Endodermal cell (in vitro differentiated cells): ENCODE data around the gene MARK3. TPM values are rescaled to one million over a fixed set of nuclear protein-coding genes. Genes with fewer than 3 reads are reported as not detected.
A peak's percentile ranks its signal among the peaks of the same experiment; 100 is the strongest.

Source experiments
- DNase-seq: peaks from one replicate; pipeline ENCODE4 v3.0.0-alpha.2; 2017
- H3K27ac ChIP-seq: 2 replicates; pipeline ENCODE4 v1.5.1; 2013; ENCODE audit warnings: mild to moderate bottlenecking, low read depth, low read length, moderate library complexity
- H3K27me3 ChIP-seq: 2 replicates; pipeline ENCODE4 v1.6.1; 2013; ENCODE audit warnings: mild to moderate bottlenecking, low read length, moderate library complexity; ENCODE audit not compliant: insufficient read depth, control insufficient read depth, poor library complexity, severe bottlenecking
- H3K36me3 ChIP-seq: 2 replicates; pipeline ENCODE4 v1.7.0; 2013; ENCODE audit warnings: mild to moderate bottlenecking, low read length, moderate library complexity; ENCODE audit not compliant: control insufficient read depth, insufficient read depth
- H3K4me1 ChIP-seq: one replicate; pipeline ENCODE4 v1.7.0; 2013; ENCODE audit warnings: low read length; ENCODE audit not compliant: control insufficient read depth, insufficient read depth
- H3K4me3 ChIP-seq: 2 replicates; pipeline ENCODE4 v1.5.1; 2013; ENCODE audit warnings: mild to moderate bottlenecking, low read length, moderate library complexity
- H3K9ac ChIP-seq: 2 replicates; pipeline ENCODE4 v1.6.1; 2013; ENCODE audit warnings: mild to moderate bottlenecking, low read length, moderate library complexity; ENCODE audit not compliant: poor library complexity, severe bottlenecking; ENCODE audit errors: extremely low read depth
- H3K9me3 ChIP-seq: 2 replicates; pipeline ENCODE4 v1.6.1; 2013; ENCODE audit warnings: mild to moderate bottlenecking, low read length, moderate library complexity; ENCODE audit not compliant: control insufficient read depth
- H3K27ac Mint-ChIP-seq: 2 replicates; pipeline ENCODE4 v1.8.0; 2020; ENCODE audit warnings: mixed read lengths
- H3K27me3 Mint-ChIP-seq: 2 replicates; pipeline ENCODE4 v1.8.0; 2021; ENCODE audit warnings: mild to moderate bottlenecking, mixed read lengths; ENCODE audit not compliant: insufficient read depth
- H3K36me3 Mint-ChIP-seq: 2 replicates; pipeline ENCODE4 v1.8.0; 2020; ENCODE audit warnings: low read depth, mixed read lengths
- H3K4me1 Mint-ChIP-seq: 2 replicates; pipeline ENCODE4 v1.8.0; 2020; ENCODE audit warnings: mixed read lengths
- H3K4me3 Mint-ChIP-seq: 2 replicates; pipeline ENCODE4 v1.8.0; 2020; ENCODE audit warnings: mild to moderate bottlenecking, moderate library complexity, mixed read lengths
- H3K9me3 Mint-ChIP-seq: 2 replicates; pipeline ENCODE4 v1.8.0; 2020; ENCODE audit warnings: mild to moderate bottlenecking, mixed read lengths
- WGBS, 2 experiments: methylation state at CpG; one replicate each; pipeline versions ENCODE4 v1.1.5 to v1.1.7; 2013; ENCODE audit warnings: missing lambda C conversion rate in 2 of 2, mixed read lengths in 1 of 2; ENCODE audit not compliant: insufficient coverage in 1 of 2, insufficient read length in 1 of 2; 5-methylcytosine and 5-hydroxymethylcytosine counted together
- total RNA-seq, 2 donors: library from RNA; stranded (reverse); fragmentation: NEBNext Ultra II Directional in 1 of 2; extraction: Animal tissue kit (Norgen Biotek cat#: 25700) in 1 of 2; gene quantifications; 2 replicates in 1 of 2; 3 replicates in 1 of 2; pipeline ENCODE4 v1.2.1, GENCODE V29; 2021
- TF ChIP-seq, protein P1 (sequence below): fragments of 200-600 bp; sonication (generic); conservative IDR thresholded peaks from 2 replicates; pipeline ENCODE4 v1.5.0; 2021; ENCODE audit warnings: antibody characterized with exemption, mild to moderate bottlenecking

The MARK3 gene
- total RNA-seq, 2 donors from 2014 or later = 95.8 to 106 TPM

DNA sequence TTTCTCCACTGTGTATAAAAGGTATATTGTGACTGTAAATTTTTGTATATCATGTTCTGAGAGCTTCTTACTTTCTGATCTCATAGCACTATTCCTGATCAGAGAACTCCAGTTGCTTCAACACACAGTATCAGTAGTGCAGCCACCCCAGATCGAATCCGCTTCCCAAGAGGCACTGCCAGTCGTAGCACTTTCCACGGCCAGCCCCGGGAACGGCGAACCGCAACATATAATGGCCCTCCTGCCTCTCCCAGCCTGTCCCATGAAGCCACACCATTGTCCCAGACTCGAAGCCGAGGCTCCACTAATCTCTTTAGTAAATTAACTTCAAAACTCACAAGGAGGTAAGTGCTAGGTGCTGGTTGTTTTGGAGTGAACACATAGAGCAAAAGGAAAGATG, 106.5 kb downstream of the MARK3 start:
- Mint-ChIP-seq H3K36me3 (peaks cover 54% of the 10 kb centered on the region), H3K4me3 (no peak overlapping the region), H3K27me3 (no peaks in the 10 kb centered on the region), H3K27ac (peak overlapping the region; percentile 74), H3K9me3 (no peaks in the 10 kb centered on the region), H3K4me1 (peaks cover 15% of the 10 kb centered on the region)
- TF ChIP-seq, protein P1, sequence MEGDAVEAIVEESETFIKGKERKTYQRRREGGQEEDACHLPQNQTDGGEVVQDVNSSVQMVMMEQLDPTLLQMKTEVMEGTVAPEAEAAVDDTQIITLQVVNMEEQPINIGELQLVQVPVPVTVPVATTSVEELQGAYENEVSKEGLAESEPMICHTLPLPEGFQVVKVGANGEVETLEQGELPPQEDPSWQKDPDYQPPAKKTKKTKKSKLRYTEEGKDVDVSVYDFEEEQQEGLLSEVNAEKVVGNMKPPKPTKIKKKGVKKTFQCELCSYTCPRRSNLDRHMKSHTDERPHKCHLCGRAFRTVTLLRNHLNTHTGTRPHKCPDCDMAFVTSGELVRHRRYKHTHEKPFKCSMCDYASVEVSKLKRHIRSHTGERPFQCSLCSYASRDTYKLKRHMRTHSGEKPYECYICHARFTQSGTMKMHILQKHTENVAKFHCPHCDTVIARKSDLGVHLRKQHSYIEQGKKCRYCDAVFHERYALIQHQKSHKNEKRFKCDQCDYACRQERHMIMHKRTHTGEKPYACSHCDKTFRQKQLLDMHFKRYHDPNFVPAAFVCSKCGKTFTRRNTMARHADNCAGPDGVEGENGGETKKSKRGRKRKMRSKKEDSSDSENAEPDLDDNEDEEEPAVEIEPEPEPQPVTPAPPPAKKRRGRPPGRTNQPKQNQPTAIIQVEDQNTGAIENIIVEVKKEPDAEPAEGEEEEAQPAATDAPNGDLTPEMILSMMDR = no peak
- Histone ChIP-seq H3K9me3 (no peaks in the 10 kb centered on the region), H3K27ac (no peak overlapping the region), H3K9ac (no peak overlapping the region), H3K36me3 (peaks cover 67% of the 10 kb centered on the region), H3K27me3 (no peaks in the 10 kb centered on the region), H3K4me3 (no peak overlapping the region), H3K4me1 (no peaks in the 10 kb centered on the region)
- no peak for DNase-seq
- WGBS, 2 experiments = 89% methylated on average over 10 of the region's 10 CpGs; no CpG with 5 or more reads in 1 of the 2 experiments

DNA sequence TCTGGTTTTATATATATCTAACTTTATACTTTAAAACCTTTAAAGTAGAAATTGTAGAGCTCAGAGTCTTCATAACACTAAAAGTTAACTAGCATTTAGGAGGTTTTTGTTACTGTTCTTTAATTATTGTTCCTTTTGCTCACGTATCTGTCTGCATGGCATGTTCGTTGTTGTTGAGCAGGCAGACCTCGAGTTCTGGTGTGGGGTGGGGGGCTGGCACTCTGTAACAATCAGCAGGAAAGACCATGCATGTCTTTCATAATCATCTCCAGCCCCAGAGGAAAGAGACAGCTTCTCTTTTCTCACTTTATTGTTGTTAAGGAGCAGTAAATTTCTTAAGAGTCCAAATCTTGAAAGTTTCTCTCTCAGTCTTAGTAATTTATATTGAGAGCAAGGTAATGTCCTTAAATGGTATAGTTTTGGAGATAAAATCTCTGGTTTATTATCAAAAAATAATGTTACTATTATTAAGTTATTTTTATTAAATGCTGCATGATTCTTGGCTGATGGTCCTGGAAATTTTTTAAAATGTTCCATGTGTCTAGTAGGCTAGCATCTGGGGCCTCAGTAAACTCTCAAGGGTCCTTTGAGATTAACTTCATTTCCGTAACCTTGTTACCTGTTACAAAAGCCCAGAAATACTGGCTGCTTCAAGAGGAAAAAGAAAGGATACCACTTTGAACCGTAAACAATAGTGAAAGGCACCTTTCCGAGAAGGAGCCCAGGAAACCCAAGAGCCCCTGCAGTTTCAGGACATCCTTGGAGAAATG, 107.1 kb downstream of the MARK3 start:
- Histone ChIP-seq H3K27ac (no peak overlapping the region), H3K27me3 (no peaks in the 10 kb centered on the region), H3K4me3 (no peak overlapping the region), H3K4me1 (no peaks in the 10 kb centered on the region), H3K36me3 (peaks cover 69% of the 10 kb centered on the region), H3K9me3 (no peaks in the 10 kb centered on the region), H3K9ac (no peak overlapping the region)
- peaks cover 55% of the 10 kb centered on the region for H3K36me3 Mint-ChIP-seq
- 96 to 98% methylated on average over 3 to 6 of the region's 6 CpGs for WGBS, 2 experiments
- H3K27me3 Mint-ChIP-seq = no peaks in the 10 kb centered on the region
- peak overlapping the region; percentile 88 for H3K27ac Mint-ChIP-seq
- no peak overlapping the region for H3K4me3 Mint-ChIP-seq
- TF ChIP-seq, protein P1 = no peak
- peaks cover 15% of the 10 kb centered on the region for H3K4me1 Mint-ChIP-seq
- no peak for DNase-seq
- no peaks in the 10 kb centered on the region for H3K9me3 Mint-ChIP-seq

DNA sequence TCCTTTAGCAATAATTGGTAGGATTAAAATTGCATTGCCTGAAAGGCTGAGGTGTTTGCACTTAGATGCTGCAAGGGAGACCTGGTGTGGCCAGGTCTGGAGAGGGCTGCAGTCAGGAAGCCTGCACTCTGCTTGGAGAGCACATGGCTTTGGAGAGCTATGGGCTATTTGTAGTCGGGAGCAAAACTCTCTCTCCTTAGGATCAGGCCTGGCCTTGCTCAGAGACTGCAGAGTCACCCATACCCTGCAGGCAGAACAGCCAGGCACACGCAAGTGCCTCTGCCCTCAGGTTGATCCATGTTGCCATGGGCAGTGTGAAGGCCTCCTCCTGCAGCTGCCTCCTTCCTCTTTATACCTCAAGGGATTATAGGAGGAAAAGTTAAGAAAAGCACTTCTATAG, 110.6 kb downstream of the MARK3 start:
- Histone ChIP-seq H3K36me3 (peaks cover 61% of the 10 kb centered on the region), H3K9me3 (no peaks in the 10 kb centered on the region), H3K9ac (no peak overlapping the region), H3K4me3 (no peak overlapping the region), H3K27me3 (no peaks in the 10 kb centered on the region), H3K4me1 (no peaks in the 10 kb centered on the region), H3K27ac (no peak overlapping the region)
- WGBS, 2 experiments = 95 to 100% methylated on average over 2 of the region's 2 CpGs
- peak overlapping the region; percentile 30 for H3K27ac Mint-ChIP-seq
- no peaks in the 10 kb centered on the region for H3K27me3 Mint-ChIP-seq
- H3K4me1 Mint-ChIP-seq = peaks cover 15% of the 10 kb centered on the region
- DNase-seq = no peak
- peaks cover 37% of the 10 kb centered on the region for H3K36me3 Mint-ChIP-seq
- H3K9me3 Mint-ChIP-seq = no peaks in the 10 kb centered on the region
- H3K4me3 Mint-ChIP-seq = no peak overlapping the region
- TF ChIP-seq, protein P1 = no peak
